ENCODE measurements around the gene ZCCHC9.

DNA sequence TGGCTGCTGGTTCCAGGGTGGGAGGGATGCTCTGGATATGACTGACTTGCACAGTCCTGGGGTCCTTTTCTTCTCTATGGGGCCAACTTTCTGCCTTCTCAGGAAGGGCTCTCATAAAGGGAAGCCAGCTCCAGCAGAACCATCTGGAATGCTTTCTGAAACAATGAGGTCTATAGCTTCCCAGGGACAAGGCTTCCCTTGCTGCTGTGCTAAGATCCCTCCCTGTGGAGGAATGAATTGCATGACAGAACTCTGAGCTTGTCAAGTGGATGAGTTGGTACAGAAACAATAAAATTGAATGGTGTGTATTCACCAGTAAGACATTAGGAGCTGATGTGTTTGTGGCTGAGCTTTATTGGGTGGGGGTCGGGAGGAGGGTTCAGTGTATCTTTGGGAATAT is 48.5 kb upstream of the ZCCHC9 start:
- TF ChIP-seq, protein P1, sequence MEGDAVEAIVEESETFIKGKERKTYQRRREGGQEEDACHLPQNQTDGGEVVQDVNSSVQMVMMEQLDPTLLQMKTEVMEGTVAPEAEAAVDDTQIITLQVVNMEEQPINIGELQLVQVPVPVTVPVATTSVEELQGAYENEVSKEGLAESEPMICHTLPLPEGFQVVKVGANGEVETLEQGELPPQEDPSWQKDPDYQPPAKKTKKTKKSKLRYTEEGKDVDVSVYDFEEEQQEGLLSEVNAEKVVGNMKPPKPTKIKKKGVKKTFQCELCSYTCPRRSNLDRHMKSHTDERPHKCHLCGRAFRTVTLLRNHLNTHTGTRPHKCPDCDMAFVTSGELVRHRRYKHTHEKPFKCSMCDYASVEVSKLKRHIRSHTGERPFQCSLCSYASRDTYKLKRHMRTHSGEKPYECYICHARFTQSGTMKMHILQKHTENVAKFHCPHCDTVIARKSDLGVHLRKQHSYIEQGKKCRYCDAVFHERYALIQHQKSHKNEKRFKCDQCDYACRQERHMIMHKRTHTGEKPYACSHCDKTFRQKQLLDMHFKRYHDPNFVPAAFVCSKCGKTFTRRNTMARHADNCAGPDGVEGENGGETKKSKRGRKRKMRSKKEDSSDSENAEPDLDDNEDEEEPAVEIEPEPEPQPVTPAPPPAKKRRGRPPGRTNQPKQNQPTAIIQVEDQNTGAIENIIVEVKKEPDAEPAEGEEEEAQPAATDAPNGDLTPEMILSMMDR (IDR thresholded peaks at IDR 0.05) = no peak
- TF ChIP-seq POLR2A (IDR thresholded peaks at IDR 0.05) = no peak

All from uterus (tissue), 2 donors.